Measurements from ENCODE around the gene WDR7.
"Not testable (repeated sequence)": the region's sequence is repeated elsewhere in the genome, so short reads cannot be mapped to it uniquely, and the experiment has no call there.

The WDR7 gene

GRCh38 chr18:56643381-56643780, 7.8 kb upstream of the WDR7 start:
- TF ChIP-seq, protein P1, sequence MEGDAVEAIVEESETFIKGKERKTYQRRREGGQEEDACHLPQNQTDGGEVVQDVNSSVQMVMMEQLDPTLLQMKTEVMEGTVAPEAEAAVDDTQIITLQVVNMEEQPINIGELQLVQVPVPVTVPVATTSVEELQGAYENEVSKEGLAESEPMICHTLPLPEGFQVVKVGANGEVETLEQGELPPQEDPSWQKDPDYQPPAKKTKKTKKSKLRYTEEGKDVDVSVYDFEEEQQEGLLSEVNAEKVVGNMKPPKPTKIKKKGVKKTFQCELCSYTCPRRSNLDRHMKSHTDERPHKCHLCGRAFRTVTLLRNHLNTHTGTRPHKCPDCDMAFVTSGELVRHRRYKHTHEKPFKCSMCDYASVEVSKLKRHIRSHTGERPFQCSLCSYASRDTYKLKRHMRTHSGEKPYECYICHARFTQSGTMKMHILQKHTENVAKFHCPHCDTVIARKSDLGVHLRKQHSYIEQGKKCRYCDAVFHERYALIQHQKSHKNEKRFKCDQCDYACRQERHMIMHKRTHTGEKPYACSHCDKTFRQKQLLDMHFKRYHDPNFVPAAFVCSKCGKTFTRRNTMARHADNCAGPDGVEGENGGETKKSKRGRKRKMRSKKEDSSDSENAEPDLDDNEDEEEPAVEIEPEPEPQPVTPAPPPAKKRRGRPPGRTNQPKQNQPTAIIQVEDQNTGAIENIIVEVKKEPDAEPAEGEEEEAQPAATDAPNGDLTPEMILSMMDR (IDR thresholded peaks at IDR 0.05; ENCODE audit: borderline replicate concordance, insufficient read depth, low read depth, low read length): no peak
- no peak overlapping the region for H3K4me3 ChIP-seq (ENCODE audit: low read depth, low read length)

DNA sequence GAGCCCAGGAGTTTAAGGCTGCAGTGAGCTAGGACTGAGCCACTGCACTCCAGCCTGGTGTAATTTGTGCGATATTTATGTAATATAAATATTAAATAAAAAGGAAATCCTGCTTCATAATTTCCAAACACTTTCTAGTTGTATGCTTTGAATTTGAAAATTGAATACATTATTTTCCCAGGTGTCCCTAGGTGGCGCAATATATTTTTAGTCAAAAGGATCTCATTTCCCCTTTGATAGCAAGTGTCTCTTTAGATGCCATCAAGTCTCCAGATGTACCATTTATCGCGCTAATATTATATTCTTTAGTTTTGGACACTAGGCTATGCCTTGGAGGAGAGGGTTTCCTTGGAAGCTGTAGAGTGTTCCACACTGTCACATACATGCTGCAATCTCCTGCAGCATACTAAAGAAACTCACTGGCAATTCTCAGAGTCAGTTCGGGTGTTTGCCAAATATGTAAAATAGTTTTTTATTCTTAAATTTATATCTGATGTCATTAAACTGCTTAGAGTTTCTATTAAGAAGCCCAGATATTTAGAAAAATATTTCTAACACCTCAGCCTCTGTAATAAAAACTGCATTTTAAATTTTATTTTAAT, 5.6 kb upstream of the WDR7 start:
- TF ChIP-seq, protein P1 (IDR thresholded peaks at IDR 0.05; ENCODE audit: borderline replicate concordance, insufficient read depth, low read depth, low read length): 0 out of 2 replicates have a peak, but pooled peaks have one; percentile 10
- no peak overlapping the region for H3K4me3 ChIP-seq (ENCODE audit: low read depth, low read length)

GRCh38 chr18:56647071-56647470, 4.1 kb upstream of the WDR7 start:
- TF ChIP-seq, protein P1 (IDR thresholded peaks at IDR 0.05; ENCODE audit: borderline replicate concordance, insufficient read depth, low read depth, low read length): no peak
- no peak overlapping the region for H3K4me3 ChIP-seq (ENCODE audit: low read depth, low read length)

- no peak overlapping the region for H3K4me3 ChIP-seq (ENCODE audit: low read depth, low read length)
- TF ChIP-seq, protein P1 (IDR thresholded peaks at IDR 0.05; ENCODE audit: borderline replicate concordance, insufficient read depth, low read depth, low read length): no peak
Observed at GRCh38 chr18:56647951-56648893, 2.9 kb upstream of the WDR7 start.

- TF ChIP-seq, protein P1 (IDR thresholded peaks at IDR 0.05; ENCODE audit: borderline replicate concordance, insufficient read depth, low read depth, low read length): no peak
- no peak overlapping the region for H3K4me3 ChIP-seq (ENCODE audit: low read depth, low read length)
Observed at GRCh38 chr18:56649996-56650395, 1.2 kb upstream of the WDR7 start.

DNA sequence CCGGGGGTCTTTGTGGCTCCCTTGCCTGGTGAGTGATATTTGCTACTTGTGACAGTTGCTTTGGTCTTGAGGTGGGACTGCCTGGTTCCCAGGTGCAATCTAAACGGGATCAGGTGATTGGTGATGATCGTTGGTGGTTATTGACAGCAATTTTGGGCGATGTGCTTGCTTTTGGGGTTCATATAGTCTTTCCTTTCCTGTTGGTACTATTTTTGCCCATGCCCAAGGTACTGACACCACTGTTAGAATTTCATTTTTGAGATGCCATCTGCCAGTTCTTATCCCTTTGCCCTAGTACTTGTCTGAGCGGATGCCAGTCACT, 573 bp downstream of the WDR7 start:
- TF ChIP-seq, protein P1 (IDR thresholded peaks at IDR 0.05; ENCODE audit: borderline replicate concordance, insufficient read depth, low read depth, low read length): no peak
- H3K4me3 ChIP-seq (ENCODE audit: low read depth, low read length): peak overlapping the region; percentile 74

GRCh38 chr18:56652802-56653201, 1.6 kb downstream of the WDR7 start:
- H3K4me3 ChIP-seq (ENCODE audit: low read depth, low read length): no peak overlapping the region
- TF ChIP-seq, protein P1 (IDR thresholded peaks at IDR 0.05; ENCODE audit: borderline replicate concordance, insufficient read depth, low read depth, low read length): no peak

DNA sequence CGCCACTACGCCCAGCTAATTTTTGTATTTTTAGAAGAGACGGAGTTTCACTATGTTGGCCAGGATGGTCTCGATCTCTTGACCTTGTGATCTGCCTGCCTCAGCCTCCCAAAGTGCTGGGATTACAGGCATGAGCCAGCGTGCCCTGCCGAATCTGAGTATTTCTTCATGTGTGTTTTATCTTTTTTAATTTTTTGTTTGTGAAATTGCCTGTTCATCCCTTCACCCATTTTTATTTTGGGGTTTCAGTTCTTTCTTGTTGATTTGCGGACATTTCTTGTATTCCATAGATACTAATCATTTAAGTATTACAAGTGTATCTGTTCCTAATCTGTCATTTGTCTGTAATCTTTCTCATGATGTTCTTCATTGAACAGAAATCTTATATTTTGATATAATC, 3.1 kb downstream of the WDR7 start:
- not testable (repeated sequence) for H3K4me3 ChIP-seq (ENCODE audit: low read depth, low read length)

All from GM12875 (cell line).